RPMI8226 (cell line): ENCODE results near the gene RNASE8.
"Not testable (repeated sequence)": the region's sequence is repeated elsewhere in the genome, so short reads cannot be mapped to it uniquely, and the experiment has no call there.

Experiments used
- DNase-seq: peaks from one replicate; pipeline ENCODE4 v3.0.0-alpha.2; 2015

RNASE8 gene

DNA sequence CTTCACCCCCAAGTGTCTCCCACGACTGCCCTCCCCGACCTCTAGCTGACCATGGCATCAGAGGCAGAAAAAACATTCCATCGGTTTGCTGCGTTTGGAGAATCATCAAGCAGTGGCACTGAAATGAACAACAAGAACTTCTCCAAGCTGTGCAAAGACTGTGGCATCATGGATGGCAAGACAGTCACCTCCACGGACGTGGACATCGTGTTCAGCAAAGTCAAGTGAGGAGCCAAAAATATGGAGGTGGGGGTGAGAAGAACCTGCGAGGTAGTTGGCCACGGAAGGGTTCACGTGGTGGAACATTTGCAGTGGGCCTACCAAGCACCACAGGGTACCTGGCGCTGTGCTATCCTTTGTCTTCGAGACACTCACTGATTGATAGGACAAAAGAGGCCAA lies 27.1 kb upstream of the RNASE8 start:
- no peak for DNase-seq

DNA sequence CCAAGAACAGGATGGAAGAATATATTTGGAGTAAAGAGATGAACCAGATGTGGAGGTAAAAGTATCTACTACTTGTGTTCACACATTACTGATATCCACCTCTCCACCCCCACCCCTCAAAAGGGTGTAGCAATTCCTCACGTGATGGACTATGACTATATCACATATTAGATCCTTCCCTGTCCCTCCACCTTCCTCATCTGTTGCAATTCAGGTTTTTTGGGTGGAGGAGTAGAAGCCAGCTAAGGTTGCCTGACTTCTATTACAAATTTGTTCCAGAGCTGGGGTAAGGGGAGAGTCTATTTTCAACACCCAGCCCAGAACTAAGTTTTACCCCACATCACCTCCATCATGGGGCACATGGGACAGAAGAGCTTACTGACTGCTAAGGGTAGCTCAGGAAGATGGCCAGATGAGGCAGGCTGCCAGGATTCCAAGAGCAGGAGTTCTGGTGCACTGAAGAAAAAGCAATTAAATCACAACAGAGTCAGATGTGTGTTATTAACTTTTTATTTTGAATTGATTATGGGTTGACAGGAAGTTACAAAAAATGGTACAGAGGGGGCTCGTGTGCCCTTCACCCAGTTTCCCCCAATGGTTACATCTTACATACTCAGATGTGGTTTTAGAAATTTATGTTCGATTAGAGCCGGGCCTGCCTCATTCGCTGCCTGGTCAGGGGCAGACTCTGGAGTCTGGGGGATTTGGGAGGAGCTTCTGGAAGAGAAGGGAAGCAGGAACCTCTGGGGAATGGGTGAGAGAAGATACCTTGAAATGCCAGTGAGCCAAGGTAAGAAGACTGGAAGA lies 25.1 kb upstream of the RNASE8 start:
- DNase-seq: no peak

DNA sequence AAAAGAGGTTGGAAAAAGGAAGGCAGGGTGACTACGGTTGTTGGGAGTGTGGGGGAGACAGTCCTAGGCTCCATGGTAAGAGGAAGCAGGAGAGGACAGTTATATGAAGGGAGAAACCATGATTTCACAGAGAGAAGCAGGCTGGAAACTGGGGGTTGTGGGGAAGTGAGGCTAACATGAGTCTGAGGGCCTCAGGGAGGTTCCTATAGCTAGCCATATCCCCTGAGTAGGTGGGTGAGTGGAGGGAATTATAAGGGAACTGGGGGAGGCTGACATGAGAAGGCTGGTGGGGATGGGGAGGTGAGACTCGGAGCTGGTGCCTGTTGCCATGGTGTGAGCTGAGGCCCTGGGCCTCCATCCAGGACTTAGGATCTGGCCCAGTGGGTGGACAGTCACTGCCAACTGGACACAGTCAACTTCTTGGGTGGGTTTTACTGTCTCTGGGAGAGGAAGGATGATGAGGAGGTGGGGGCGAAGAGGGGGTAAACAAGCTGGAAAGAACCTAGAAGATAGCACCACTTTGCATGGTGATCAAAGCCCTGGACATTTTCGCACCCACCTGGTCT lies 24.4 kb upstream of the RNASE8 start:
- no peak for DNase-seq

DNA sequence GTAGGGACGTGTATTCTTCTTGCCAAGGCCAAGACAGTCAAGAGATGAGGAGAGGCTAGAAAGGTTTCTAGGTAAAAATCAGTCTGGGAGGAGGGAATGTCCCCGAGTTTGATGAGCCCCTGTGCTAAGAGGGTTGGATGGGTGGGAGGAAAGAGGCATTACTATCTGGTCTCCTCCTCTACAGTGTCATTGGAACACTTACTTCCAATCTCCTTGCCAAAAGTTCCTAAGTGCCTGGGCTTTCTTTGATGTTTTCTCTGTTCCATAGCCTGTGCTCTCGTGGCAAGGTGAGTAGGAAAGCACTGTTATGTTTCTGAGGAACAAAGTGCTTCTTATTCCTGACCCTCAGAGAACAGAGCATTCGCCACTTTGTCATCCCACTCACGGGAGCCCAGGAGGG lies 22.9 kb upstream of the RNASE8 start, which contains the start of gene RNASE13:
Gene RNASE13, minus strand, starts transcription at position 101 of the 400 bp plus-strand sequence. CDS start 519 bp downstream, outside the sequence.
- no peak for DNase-seq

DNA sequence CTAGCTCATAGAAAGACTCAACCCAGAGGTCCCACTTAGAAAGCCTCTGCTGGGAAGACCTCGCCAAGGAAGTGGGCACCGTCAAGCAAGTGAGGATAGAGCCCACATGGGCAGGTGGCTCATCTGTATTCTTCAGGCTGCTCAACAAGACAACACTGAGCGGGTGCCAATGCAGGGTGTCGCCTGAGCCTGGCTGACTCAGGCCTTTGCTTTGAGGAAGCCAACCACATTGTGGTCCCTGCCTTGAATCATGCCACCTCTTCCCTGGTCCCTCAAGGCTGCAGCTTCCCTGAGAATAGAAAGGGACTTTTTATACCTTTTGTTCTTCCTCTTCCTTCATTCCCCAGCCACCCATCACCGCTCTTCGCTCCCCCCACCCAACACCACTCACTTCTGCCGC lies 20.9 kb upstream of the RNASE8 start:
- DNase-seq: no peak

DNA sequence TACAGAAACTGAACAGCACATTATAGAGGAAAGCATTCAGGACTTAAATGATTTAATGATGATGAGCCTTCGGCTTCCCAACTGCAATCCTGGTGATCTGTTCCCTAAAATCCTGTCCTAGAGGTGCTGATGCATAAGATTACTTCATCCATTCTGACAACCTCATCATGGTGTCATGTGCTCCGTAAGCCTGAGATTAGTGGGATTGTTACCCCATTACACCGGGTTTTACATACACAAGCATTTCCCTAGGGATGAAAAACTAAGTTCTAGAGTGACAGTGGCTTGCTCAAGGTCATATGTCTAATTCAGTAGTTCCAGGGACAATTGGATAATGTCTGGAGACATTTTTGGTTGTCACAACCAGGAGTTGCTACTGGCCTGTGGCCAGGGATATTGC lies 20.5 kb upstream of the RNASE8 start:
- DNase-seq: no peak

DNA sequence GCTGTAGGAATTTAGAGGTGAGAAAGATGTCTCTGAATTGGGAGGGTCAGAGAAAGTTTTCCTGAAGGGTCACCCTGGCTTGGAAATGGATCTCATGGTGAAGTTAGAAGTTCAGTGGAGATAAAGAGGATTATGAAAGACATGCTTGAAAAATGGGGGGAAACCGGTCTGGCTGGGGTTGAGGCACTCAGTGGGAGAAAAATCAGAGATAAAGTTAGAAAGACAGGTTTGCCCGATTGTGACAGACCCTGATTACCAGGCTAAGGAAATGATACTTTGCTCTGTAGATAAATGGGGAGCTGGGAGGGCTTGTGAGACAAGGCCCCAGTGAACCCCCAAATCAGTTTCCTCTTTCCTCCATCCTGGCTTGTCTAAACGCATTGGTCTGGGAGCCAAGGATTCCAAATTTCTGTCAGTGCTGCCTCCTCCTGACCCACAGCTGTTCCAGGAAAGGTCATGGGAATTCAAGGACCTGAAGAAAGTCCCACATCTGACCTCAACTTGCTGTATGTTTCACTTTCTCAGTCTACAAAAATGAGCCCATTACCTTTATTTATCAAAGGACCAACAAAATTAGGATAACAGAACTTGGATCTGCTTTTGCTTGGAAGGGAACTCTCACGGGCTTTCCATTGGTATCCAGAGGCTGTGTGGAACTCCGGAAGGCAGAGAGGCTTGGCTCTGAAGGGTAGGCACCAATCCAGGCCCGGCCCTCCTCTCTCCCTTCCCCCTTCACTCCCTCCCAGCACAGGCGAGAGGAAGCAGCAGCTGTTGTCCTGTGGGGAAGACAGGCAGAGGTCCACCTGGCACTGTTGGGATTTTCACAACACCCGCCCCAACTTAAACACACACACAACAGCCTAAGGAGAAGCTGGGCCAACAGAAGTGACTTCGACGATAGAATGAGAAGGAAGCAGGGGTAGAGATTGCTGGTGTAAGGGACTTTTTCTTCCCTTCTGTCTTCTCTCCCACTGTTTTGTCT lies 18.9 kb upstream of the RNASE8 start:
- no peak for DNase-seq

DNA sequence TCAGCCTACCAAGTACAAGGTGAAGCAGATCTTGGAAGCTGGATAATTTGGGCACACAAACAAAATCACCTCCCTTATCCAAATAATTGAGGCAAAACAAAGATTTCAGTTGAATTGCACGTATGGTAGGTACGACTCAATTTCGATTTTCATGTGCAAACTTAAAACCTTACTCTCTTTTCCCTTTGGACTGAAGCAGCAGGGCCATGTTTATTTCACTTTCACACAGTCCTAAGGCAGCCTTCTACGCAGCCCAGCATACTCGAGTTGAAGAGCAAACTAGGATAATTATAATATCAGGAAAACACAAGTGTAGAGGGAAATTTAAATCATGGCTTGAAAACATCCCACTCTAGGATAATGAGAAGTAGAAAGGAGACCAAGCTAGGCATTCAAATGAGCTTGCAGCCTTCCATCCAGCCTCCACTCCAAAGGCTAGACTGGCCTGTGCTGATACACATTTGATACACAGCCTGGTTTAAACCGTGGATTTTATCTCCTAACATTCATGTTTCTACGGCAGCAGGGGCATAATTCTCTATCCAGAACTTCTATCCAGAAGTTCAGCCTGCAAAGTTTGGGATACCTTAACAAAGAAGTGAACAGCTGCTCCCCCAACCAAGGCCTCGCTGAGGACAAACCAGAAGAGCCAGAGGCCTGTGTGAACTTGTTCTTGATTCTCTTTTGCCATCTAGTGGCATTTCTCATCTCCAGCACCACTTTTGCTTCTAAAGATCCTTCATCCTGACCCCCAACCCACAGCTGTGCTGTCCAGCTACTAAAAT lies 17.8 kb upstream of the RNASE8 start:
- peak; percentile 43 for DNase-seq

DNA sequence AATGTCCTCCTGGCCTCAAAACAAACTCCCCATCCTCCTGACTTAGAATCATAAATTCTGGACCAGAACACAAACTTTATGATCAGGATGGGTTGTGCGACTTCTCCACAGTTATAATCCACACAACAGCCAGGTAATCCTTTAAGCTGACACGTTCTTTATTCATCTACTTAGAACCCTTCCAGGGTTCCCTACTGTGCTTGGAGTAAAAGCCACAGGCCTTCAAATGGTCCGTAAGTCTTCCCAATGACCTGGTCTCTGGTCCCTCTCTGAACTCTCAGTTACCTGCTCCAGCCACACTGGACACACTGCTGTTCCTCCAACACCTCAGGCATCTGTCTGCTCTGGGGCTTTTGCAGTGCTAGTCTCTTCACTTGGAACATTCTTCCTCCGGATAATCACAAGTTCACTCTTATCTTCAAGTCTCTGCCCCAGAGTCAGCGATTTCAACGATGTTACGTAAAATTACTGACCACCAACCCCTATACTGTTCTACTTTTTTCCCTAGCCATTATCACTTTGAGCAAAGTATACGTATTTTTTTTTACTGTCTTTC lies 17.2 kb upstream of the RNASE8 start:
- DNase-seq: no peak

DNA sequence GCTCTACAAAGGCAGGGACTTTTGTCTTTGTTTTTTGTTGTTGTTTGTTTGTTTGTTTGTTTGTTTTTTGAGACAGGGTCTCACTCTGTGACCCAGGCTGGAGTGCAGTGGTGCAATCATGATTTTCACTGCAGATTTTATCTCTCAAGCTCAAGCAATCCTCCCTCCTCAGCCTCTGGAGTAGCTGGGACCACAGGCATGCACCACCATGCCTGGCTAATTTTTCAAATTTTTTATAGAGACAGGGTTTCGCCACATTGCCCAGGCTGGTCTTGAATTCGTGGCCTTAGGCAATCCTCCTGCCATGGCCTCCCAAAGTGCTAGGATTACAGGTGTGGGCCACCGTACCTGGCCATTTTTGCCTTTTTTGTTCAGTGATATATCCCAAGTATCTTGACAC lies 16.7 kb upstream of the RNASE8 start:
- DNase-seq: not testable (repeated sequence)

DNA sequence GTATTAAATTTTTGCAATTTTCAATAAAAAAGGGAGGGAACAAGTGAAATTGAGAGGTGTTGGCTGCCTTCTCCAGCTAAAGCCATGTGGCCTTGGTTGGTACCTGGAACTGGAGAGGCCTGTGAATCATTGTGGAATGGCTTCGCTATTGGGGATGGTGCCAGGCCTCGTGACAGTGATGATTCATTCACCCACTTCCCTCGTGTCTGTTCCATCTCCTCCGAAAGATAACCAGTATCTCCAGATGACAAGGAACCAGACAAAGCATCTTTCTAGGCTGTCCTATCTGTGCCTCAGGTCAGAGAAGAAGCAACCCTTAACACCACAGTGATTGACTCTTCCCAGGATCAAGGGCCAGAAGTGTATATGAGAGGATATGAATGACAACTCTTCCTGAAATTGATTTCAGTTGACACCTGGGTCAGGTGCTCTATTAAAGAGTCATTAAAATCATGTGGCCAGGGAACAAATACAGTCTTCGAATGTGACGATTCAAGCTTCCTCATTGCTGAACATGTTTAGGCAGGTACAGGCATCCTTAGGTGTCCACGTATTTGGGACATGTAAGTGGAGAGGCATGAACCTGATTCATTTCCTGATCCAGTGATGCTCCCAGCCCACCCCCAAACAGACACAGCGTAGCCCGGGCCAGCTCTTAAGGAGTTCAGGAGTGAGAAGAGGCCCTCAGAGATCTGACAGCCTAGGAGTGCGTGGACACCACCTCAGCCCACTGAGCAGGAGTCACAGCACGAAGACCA lies 15.8 kb upstream of the RNASE8 start, which contains the start of gene RNASE7:
Gene RNASE7, plus strand, starts transcription at position 687 of the 758 bp plus-strand sequence. CDS start 631 bp downstream, outside the sequence.
- DNase-seq: no peak

DNA sequence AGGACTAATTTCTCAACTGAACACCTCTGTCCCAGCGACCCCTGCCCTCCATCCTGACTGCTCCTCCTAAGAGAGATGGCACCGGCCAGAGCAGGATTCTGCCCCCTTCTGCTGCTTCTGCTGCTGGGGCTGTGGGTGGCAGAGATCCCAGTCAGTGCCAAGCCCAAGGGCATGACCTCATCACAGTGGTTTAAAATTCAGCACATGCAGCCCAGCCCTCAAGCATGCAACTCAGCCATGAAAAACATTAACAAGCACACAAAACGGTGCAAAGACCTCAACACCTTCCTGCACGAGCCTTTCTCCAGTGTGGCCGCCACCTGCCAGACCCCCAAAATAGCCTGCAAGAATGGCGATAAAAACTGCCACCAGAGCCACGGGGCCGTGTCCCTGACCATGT lies 14.7 kb upstream of the RNASE8 start:
- DNase-seq: no peak

DNA sequence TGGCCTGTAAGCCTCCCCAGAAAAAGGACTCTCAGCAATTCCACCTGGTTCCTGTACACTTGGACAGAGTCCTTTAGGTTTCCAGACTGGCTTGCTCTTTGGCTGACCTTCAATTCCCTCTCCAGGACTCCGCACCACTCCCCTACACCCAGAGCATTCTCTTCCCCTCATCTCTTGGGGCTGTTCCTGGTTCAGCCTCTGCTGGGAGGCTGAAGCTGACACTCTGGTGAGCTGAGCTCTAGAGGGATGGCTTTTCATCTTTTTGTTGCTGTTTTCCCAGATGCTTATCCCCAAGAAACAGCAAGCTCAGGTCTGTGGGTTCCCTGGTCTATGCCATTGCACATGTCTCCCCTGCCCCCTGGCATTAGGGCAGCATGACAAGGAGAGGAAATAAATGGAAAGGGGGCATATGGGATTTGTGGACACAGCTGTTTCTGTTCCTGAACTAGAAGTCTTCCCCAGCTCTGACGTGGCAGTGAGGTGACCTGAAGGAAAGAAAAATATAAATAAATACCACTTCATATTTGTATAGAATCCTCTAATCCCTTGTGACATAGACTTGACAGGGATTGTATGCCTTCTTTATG lies 14.1 kb upstream of the RNASE8 start:
- DNase-seq: no peak

DNA sequence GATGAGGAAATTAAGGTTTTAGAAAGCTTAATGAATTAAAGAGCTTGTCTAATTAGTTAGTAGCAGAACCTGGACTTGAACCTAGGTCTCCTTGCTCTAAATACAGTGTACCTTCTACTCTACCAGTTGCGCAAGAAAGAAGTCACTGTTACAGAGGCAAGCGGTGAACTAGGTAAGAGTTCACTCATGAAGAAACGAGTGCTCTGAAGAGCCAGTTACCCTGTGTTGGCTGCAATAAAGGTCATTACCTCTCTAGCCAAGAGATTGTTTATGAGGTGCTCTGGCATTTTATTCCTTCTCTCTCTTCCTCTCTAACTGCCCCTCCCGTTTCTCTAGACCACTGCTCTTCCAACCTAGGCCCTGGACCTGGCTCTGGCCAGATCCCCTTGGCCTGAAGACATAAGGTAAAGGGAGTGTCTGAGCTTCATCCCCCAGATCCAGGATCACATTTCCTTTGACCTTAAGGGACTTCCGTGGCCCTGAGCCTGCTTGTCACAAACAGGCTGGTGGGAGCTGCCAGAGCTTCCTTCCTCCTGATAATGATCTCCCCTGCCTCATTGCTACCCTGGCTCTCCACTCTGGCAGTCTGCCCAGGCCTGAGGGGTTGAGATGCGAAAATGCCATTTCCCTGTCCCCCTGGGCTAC lies 13.5 kb upstream of the RNASE8 start:
- no peak for DNase-seq

DNA sequence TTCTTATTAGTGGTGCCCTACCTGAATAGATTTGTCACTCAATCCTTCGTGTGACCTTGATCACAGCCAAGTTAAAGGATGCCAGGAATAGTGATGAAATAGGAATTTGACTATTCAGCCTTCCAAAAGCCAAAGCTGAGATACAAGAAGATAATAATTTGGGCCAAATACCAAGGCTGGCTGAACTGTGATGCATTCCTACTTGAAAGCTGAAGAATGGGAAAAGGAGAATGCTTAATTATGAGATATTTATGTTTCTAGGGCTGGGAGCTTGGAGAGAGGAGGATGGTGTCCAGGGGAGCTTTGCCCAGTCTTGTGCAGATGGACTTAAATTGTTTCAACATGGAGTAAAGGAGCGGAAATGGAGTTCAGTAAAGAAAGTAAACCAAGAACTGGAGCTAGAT lies 10.2 kb upstream of the RNASE8 start:
- DNase-seq: no peak

DNA sequence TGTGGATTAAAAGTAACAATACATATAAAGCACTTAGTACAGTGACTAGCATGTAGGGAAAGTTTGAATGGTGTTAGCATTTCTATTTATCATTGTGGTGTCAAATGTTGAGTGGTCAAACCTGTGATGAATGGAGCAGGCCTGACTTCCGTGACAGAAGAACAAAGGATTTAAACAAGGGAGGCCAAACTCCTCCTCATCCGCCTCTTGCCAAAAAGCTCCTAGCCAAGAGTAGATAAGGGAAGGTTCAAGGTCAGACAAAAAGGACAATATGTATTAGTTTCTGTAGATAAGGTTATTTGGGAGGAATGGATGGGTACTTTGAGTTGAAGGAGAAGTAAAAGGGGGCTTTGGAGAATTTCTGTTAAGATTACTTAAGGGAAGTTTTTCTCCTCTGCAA lies 9.0 kb upstream of the RNASE8 start:
- DNase-seq: no peak

DNA sequence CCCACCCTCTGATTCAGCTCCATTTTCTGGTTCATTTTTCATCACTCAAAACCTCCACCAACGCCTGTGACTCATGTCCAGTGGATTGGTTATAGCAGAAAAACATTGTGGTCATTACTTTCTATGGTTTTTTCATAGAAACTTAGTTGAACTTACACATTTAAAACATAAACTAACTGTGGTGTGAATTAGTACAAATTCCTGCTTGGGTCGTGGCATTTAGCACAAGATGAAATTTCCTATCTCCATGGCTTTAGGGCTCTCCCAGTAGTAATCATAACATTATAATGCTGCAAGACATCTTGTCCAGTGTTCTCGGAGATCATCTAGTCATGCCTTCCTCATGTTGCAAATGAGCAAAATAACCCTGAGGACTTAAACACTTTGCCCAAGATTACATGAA lies 8.3 kb upstream of the RNASE8 start:
- no peak for DNase-seq

DNA sequence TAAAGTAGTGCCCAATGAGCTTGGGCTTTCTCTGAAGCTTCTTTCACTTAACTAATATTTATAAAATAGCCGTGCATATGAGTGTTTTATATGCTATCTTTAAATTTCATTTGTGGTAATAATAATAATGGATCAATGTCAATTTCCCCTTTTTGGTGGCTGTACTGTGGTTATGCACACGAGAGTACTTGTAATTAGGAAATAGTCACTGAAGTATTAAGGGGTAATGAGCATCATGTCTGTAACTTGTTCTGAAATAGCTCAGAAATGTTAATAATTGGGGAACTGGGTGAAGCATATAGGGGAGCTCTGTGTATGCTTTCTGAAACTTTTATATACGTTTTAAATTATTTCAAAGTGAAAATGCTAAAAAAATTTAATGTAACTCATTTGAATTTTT lies 7.0 kb upstream of the RNASE8 start:
- DNase-seq: no peak

DNA sequence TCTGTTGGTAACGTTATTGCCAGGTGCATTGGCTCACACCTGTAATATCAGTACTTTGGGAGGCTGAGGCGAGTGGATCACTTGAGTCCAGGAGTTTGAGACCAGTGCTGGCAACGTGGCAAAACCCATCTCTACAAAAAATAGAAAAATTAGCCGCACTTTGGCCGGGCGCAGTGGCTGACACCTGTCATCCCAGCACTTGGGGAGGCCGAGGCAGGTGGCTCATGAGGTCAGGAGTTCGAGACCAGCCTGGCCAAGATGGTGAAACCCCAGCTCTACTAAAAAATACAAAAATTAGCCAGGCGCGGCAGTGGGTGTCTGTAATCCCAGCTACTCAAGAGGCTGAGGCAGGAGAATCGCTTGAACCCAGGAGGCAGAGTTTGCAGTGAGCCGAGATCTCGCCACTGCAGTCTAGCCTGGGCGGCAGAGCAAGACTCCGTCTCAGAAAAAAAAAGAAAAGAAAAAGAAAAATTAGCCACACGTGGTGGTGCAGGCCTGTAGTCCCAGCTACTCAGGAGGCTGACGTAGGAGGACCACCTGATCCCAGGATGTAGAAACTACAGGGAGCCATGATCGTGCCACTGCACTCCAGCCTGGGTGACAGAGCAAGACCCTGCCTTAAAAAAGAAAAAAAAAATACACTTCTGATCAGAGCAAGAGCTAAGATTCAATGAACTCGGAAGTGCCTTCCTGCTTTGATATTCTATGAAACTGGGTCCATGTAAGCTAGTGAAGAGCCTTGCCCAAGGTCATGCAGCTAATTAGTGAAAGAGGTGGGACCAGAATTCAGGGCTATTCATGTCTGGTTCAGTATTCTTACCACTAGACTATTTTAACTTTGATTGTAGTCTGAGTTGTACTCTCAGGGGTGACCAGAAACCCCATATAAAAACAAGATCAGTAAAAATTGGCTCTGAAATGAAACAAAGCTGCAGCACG lies 4.2 kb upstream of the RNASE8 start:
- DNase-seq: no peak
